PC-3 (cell line): Measurements from ENCODE around the gene PDXK. TPM values are rescaled to one million over a fixed set of nuclear protein-coding genes. Genes with fewer than 3 reads are reported as not detected.

Source experiments
- ATAC-seq: fragments of 200-7000 bp; cut with Tn5 transposase; 2 replicates; pipeline ENCODE4 v1.9.1; 2020; ENCODE audit warnings: mild to moderate bottlenecking, moderate library complexity
- BruUV-seq: library from RNA; stranded (reverse); fragments of 400-500 nt; replicated peaks from 2 replicates; lab custom pipeline; 2021; lab: Mats Ljungman, UMichigan
- CTCF ChIA-PET: fragments of 300-600 bp; sonication (Branson Sonifier 250); formaldehyde crosslinking; loops from one replicate; lab custom pipeline; 2022; ENCODE audit warnings: antibody characterized with exemption; lab: Charles Lee
- POLR2A ChIA-PET: fragments of 300-600 bp; sonication (Branson Sonifier 250); formaldehyde crosslinking; loops from one replicate; lab custom pipeline; 2022; ENCODE audit warnings: antibody characterized with exemption; ENCODE audit not compliant: unreplicated experiment; lab: Charles Lee
- DNase-seq: peaks from one replicate; pipeline ENCODE4 v3.0.0-alpha.2; 2015
- H2AFZ ChIP-seq: fragments of 300-600 bp; sonication (generic); 2 replicates; pipeline ENCODE4 v1.6.0; 2016; ENCODE audit warnings: antibody characterized with exemption, low read length
- H3F3A ChIP-seq: fragments of 300-600 bp; sonication (generic); one replicate; pipeline ENCODE4 v1.6.0; 2017; ENCODE audit warnings: antibody characterized with exemption, low read length, control low read depth, mild to moderate bottlenecking; ENCODE audit not compliant: unreplicated experiment
- H3K27ac ChIP-seq: fragments of 300-600 bp; sonication (generic); 2 replicates; pipeline ENCODE4 v1.5.1; 2016; ENCODE audit warnings: mild to moderate bottlenecking, low read length
- H3K27me3 ChIP-seq: fragments of 300-600 bp; sonication (generic); 2 replicates; pipeline ENCODE4 v1.6.1; 2016; ENCODE audit warnings: low read length, mixed read lengths
- H3K36me3 ChIP-seq: fragments of 300-600 bp; sonication (generic); 2 replicates; pipeline ENCODE4 v1.6.1; 2016; ENCODE audit warnings: low read depth, mixed run types, low read length, mixed read lengths
- H3K4me1 ChIP-seq: fragments of 300-600 bp; sonication (generic); 2 replicates; pipeline ENCODE4 v1.5.1; 2016; ENCODE audit warnings: low read length; ENCODE audit not compliant: insufficient read depth
- H3K4me2 ChIP-seq: fragments of 300-600 bp; sonication (generic); 2 replicates; pipeline ENCODE4 v1.6.0; 2016; ENCODE audit warnings: low read length
- H3K4me3 ChIP-seq: fragments of 300-600 bp; sonication (generic); 2 replicates; pipeline ENCODE4 v1.5.1; 2016; ENCODE audit warnings: mild to moderate bottlenecking, low read length, mixed read lengths
- H3K79me2 ChIP-seq: fragments of 300-600 bp; sonication (generic); 2 replicates; pipeline ENCODE4 v1.6.1; 2017; ENCODE audit warnings: low read length, mixed read lengths
- H3K9ac ChIP-seq: fragments of 300-600 bp; sonication (generic); 2 replicates; pipeline ENCODE4 v1.6.0; 2016; ENCODE audit warnings: mild to moderate bottlenecking, low read length
- H3K9me2 ChIP-seq: fragments of 300-600 bp; sonication (generic); replicated peaks from 2 replicates; pipeline ENCODE4 v1.6.1; 2016; ENCODE audit warnings: mixed run types, low read length, mixed read lengths
- H3K9me3 ChIP-seq: fragments of 300-600 bp; sonication (generic); 2 replicates; pipeline ENCODE4 v1.6.1; 2016; ENCODE audit warnings: low read length, mixed read lengths
- H4K20me1 ChIP-seq: fragments of 300-600 bp; sonication (generic); 2 replicates; pipeline ENCODE4 v1.6.1; 2016; ENCODE audit warnings: low read length, mixed read lengths
- EZH2 ChIP-seq: fragments of 300-600 bp; sonication (generic); IDR thresholded peaks from one replicate; pipeline ENCODE4 v1.6.1; 2017; ENCODE audit warnings: antibody characterized with exemption, mild to moderate bottlenecking, low read length; ENCODE audit not compliant: unreplicated experiment
- EZH2phosphoT487 ChIP-seq: fragments of 300-600 bp; sonication (generic); IDR thresholded peaks from 2 replicates; pipeline ENCODE4 v1.6.1; 2018; ENCODE audit warnings: mild to moderate bottlenecking, antibody characterized with exemption, low read length, borderline replicate concordance
- intact Hi-C: fragments of 100-400 bp; cut with micrococcal nuclease; formaldehyde crosslinking; loops from 2 replicates; pipeline ENCODE4 v1.9.0; 2023
- total RNA-seq: library from RNA; depleted of rRNA; stranded (reverse); fragments of >200 nt; gene quantifications from 2 replicates; pipeline ENCODE4 v1.2.3, GENCODE V29; 2014
- TF ChIP-seq, protein P1 (sequence below): fragments of 300-600 bp; sonication (generic); conservative IDR thresholded peaks from 2 replicates; pipeline ENCODE4 v1.5.1; 2017; ENCODE audit warnings: antibody characterized with exemption, low read depth, mild to moderate bottlenecking, low read length

The PDXK gene
- total RNA-seq, 1 experiment from 2014 or later: 464 TPM

DNA sequence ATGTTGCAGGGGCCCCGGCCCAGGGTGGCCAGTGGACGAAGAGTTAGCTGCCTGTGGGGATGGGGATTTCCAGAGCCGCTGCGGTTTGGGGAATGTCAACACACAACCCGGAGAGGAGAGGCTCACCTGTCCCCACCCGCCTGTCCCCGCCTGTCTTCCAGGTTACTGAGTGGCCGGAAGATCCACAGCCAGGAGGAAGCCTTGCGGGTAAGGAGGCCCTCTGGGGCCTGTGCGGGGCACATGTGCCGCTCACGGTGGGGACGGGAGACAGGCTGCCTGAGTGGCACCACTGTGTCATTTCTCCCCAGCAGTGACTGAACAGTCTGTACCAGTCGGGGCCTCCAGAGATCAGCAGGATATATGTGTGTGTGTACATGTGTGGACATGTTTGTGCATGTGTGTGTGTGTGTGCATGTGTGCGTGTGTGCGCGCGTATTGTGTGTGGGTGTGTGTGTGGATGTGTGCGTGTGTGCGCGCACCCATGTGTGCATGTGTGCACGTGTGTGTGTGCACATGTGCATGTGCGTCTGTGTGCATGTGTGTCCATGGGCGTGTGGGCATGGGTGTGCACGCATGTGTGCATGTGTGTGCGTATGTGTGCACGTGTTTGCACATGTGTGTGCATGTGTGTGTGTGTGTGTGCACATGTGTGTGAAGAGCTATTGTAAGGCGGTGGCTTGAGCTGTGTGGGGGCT is 31.6 kb downstream of the PDXK start:
- H3K9ac ChIP-seq: no peak overlapping the region
- no peaks in the 10 kb centered on the region for H4K20me1 ChIP-seq
- ATAC-seq (no peak; the same call in 1 of the 2 replicates), DNase-seq (no peak)
- no peak overlapping the region for H3K4me3 ChIP-seq
- H3K36me3 ChIP-seq: peaks cover 70% of the 10 kb centered on the region
- TF ChIP-seq, protein P1, sequence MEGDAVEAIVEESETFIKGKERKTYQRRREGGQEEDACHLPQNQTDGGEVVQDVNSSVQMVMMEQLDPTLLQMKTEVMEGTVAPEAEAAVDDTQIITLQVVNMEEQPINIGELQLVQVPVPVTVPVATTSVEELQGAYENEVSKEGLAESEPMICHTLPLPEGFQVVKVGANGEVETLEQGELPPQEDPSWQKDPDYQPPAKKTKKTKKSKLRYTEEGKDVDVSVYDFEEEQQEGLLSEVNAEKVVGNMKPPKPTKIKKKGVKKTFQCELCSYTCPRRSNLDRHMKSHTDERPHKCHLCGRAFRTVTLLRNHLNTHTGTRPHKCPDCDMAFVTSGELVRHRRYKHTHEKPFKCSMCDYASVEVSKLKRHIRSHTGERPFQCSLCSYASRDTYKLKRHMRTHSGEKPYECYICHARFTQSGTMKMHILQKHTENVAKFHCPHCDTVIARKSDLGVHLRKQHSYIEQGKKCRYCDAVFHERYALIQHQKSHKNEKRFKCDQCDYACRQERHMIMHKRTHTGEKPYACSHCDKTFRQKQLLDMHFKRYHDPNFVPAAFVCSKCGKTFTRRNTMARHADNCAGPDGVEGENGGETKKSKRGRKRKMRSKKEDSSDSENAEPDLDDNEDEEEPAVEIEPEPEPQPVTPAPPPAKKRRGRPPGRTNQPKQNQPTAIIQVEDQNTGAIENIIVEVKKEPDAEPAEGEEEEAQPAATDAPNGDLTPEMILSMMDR: no peak
- no peak for TF ChIP-seq EZH2
- TF ChIP-seq EZH2phosphoT487: no peak
- POLR2A ChIA-PET: no interaction called here
- no peak overlapping the region for H2AFZ ChIP-seq
- H3K9me3 ChIP-seq: no peaks in the 10 kb centered on the region
- H3F3A ChIP-seq: no peaks in the 10 kb centered on the region
- H3K4me1 ChIP-seq: no peaks in the 10 kb centered on the region
- no peak overlapping the region for H3K4me2 ChIP-seq
- H3K9me2 ChIP-seq: no peaks in the 10 kb centered on the region
- intact Hi-C loops: no loop called here
- H3K27me3 ChIP-seq: no peaks in the 10 kb centered on the region
- CTCF ChIA-PET: no interaction called here
- BruUV-seq: no TSS peak
- H3K79me2 ChIP-seq: no peaks in the 10 kb centered on the region
- no peak overlapping the region for H3K27ac ChIP-seq

DNA sequence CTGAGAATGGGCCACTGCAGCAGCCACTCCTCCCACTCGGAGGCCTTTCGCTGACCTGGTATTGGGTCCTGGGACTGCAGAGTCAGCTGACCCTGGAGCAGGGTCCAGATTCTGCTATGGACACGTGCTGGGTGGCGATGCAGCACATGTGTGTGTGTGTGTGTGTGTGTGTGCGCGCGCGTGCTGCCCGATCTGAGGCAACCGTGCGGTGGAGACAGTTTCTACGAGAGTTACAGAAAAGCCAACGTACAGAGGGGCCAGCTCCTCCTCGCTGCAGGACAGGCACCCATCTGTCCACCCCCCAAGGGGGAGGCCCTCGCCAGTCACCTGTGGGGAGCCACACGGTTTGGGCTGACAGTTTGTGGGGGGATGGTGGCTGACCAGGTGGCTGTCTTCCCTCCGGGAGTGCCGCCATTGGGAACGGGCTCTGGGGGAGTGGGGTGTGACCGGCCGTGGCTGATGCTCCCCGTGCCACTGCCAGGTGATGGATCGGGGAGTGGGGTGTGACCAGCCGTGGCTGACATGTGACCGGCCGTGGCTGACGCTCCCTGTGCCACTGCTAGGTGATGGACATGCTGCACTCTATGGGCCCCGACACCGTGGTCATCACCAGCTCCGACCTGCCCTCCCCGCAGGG is 33.1 kb downstream of the PDXK start:
- CTCF ChIA-PET: no interaction called here
- ATAC-seq (no peak), DNase-seq (no peak)
- H3K79me2 ChIP-seq: no peaks in the 10 kb centered on the region
- no peak overlapping the region for H3K4me3 ChIP-seq
- no peaks in the 10 kb centered on the region for H3K9me2 ChIP-seq
- no peak overlapping the region for H2AFZ ChIP-seq
- no peaks in the 10 kb centered on the region for H3F3A ChIP-seq
- intact Hi-C loops: no loop called here
- TF ChIP-seq EZH2: no peak
- no peak for TF ChIP-seq EZH2phosphoT487
- TF ChIP-seq, protein P1: no peak
- H3K27me3 ChIP-seq: no peaks in the 10 kb centered on the region
- no TSS peak for BruUV-seq
- no peaks in the 10 kb centered on the region for H3K9me3 ChIP-seq
- peaks cover 76% of the 10 kb centered on the region for H3K36me3 ChIP-seq
- H3K4me1 ChIP-seq: no peaks in the 10 kb centered on the region
- H4K20me1 ChIP-seq: no peaks in the 10 kb centered on the region
- H3K27ac ChIP-seq: no peak overlapping the region
- H3K9ac ChIP-seq: no peak overlapping the region
- POLR2A ChIA-PET: no interaction called here
- H3K4me2 ChIP-seq: no peak overlapping the region
